Muscle layer of duodenum (tissue), 2 donors: ENCODE data around the gene EFNB2.

Experiments
- H3K27ac ChIP-seq: one replicate; pipeline ENCODE4 v1.7.0; 2013; ENCODE audit warnings: mild to moderate bottlenecking, low read length
- H3K27me3 ChIP-seq: one replicate; pipeline ENCODE4 v1.7.0; 2013; ENCODE audit warnings: low read depth, mild to moderate bottlenecking, control low read depth, low read length
- H3K36me3 ChIP-seq, 2 donors: one replicate each; pipeline ENCODE4 v1.7.0; 2013; ENCODE audit warnings: low read length in 2 of 2, control low read depth in 1 of 2, mild to moderate bottlenecking in 1 of 2; ENCODE audit not compliant: insufficient read depth in 2 of 2, control insufficient read depth in 1 of 2
- H3K4me1 ChIP-seq, 2 donors: one replicate each; pipeline ENCODE4 v1.7.0; 2013; ENCODE audit warnings: low read length in 2 of 2, mild to moderate bottlenecking in 2 of 2, control low read depth in 1 of 2, moderate library complexity in 1 of 2; ENCODE audit not compliant: insufficient read depth in 2 of 2, control insufficient read depth in 1 of 2
- H3K4me3 ChIP-seq, 2 donors: one replicate each; pipeline ENCODE4 v1.7.0; 2013; ENCODE audit warnings: low read length in 2 of 2, low read depth in 1 of 2, mild to moderate bottlenecking in 1 of 2
- H3K9me3 ChIP-seq, 2 donors: one replicate each; pipeline ENCODE4 v1.7.0; 2013; ENCODE audit warnings: low read length in 2 of 2, control low read depth in 1 of 2, mild to moderate bottlenecking in 1 of 2; ENCODE audit not compliant: control insufficient read depth in 1 of 2
- donor health status: healthy.

The EFNB2 gene

GRCh38 chr13:106497079-106497478 lies 38.4 kb downstream of the EFNB2 start:
- H3K27me3 ChIP-seq: no peaks in the 10 kb centered on the region
- H3K9me3 ChIP-seq: no peaks in the 10 kb centered on the region
- peaks cover 11 to 12% of the 10 kb centered on the region in 2 donors for H3K36me3 ChIP-seq
- H3K4me1 ChIP-seq: peaks cover 0 to 15% of the 10 kb centered on the region in 2 donors
- H3K27ac ChIP-seq: no peak overlapping the region
- H3K4me3 ChIP-seq: no peak overlapping the region

GRCh38 chr13:106496072-106496997 lies 39.1 kb downstream of the EFNB2 start:
- Histone ChIP-seq H3K4me1 (peaks cover 0 to 18% of the 10 kb centered on the region in 2 donors), H3K27me3 (no peaks in the 10 kb centered on the region), H3K27ac (peak overlapping the region; percentile 56), H3K36me3 (peaks cover 13 to 15% of the 10 kb centered on the region in 2 donors), H3K4me3 (no peak overlapping the region), H3K9me3 (no peaks in the 10 kb centered on the region)

DNA sequence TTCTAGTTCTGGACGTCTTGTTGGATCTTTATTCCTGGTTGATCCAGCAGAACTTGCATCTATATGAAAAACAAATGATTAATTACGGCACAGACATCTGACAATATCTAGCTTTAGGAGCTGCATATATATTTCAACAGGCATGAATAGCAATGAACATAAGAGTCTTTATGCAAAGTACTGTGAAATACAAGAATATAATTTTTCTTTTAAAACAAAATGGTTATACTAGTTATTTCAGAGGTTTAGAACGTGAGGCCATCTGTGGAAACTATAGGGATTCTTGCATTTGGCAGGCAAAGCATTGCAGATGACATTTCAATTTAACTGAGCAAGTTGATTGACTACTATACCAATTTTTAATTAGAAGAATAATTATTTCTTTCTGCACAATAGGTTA lies 40.5 kb downstream of the EFNB2 start:
- Histone ChIP-seq H3K27ac (no peak overlapping the region), H3K4me1 (peaks cover 0 to 19% of the 10 kb centered on the region in 2 donors), H3K36me3 (peaks cover 13 to 15% of the 10 kb centered on the region in 2 donors), H3K9me3 (no peaks in the 10 kb centered on the region), H3K27me3 (no peaks in the 10 kb centered on the region), H3K4me3 (no peak overlapping the region)

DNA sequence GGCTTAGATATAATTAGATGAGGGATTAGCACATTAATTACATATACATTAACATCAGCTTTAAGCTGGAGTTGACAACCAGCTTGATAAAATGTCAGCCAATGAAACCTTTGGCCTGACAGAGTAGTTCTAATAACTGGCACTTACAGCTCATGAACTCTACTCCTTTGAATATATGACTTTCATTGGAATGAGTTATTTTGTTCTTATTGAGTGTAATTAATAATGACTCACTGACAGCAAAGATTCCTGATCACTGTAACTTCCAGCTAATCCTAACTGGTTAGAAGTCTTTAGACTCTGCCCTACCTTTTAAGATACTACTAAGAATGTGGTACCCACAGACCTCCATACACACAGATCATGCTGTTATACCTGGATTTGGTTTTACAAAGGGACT lies 41.0 kb downstream of the EFNB2 start:
- Histone ChIP-seq H3K4me3 (no peak overlapping the region), H3K27me3 (no peaks in the 10 kb centered on the region), H3K27ac (no peak overlapping the region), H3K36me3 (peaks cover 13 to 15% of the 10 kb centered on the region in 2 donors), H3K4me1 (peaks cover 0 to 20% of the 10 kb centered on the region in 2 donors), H3K9me3 (no peaks in the 10 kb centered on the region)

GRCh38 chr13:106493533-106494220 lies 41.8 kb downstream of the EFNB2 start:
- Histone ChIP-seq H3K4me3 (no peak overlapping the region), H3K4me1 (peaks cover 0 to 15% of the 10 kb centered on the region in 2 donors), H3K27ac (no peak overlapping the region), H3K9me3 (no peaks in the 10 kb centered on the region), H3K27me3 (no peaks in the 10 kb centered on the region), H3K36me3 (peaks cover 13 to 15% of the 10 kb centered on the region in 2 donors)

DNA sequence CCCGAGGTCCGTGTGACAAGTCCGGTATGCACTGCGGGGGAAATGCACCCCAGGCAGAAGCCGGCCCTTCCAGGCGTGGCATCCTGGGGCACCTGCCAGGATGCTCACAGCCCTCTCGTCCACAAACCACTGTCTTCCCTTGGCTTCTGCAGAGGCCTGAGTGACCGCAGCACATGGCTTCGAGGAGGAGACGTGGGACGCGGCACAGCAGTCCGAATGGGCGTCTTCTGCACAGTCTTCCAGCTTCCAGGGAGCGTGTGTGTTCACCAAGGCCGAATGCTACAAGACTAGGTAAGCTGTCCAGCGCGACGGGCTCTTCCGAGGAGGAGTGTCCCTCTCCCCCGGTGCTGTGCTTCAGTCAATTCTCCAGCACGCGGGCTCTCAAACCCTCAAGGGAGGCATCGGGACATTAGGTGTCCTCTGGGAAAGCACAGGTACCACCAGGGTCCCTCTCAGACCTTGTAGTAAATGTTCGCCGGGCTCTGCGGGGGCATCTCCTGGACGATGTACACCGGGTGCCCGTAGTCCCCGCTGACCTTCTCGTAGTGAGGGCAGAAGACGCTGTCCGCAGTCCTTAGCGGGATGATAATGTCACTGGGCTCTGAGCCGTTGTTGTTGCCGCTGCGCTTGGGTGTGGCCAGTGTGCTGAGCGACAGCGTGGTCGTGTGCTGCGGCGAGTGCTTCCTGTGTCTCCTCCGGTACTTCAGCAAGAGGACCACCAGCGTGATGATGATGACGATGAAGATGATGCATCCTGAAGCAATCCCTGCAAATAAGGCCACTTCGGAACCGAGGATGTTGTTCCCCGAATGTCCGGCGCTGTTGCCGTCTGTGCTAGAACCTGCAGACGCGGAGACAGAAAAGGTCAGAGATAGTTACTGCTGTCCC lies 42.6 kb downstream of the EFNB2 start:
- Histone ChIP-seq H3K27ac (no peak overlapping the region), H3K9me3 (no peaks in the 10 kb centered on the region), H3K4me3 (no peak overlapping the region), H3K27me3 (no peaks in the 10 kb centered on the region), H3K4me1 (peaks cover 0 to 13% of the 10 kb centered on the region in 2 donors), H3K36me3 (peaks cover 13 to 15% of the 10 kb centered on the region in 2 donors)

GRCh38 chr13:106491928-106492587 lies 43.4 kb downstream of the EFNB2 start:
- H3K4me1 ChIP-seq: peaks cover 0 to 13% of the 10 kb centered on the region in 2 donors
- H3K27ac ChIP-seq: no peak overlapping the region
- H3K4me3 ChIP-seq: no peak overlapping the region
- H3K27me3 ChIP-seq: no peaks in the 10 kb centered on the region
- H3K9me3 ChIP-seq: no peaks in the 10 kb centered on the region
- peaks cover 13 to 15% of the 10 kb centered on the region in 2 donors for H3K36me3 ChIP-seq

- H3K27me3 ChIP-seq: no peaks in the 10 kb centered on the region
- H3K36me3 ChIP-seq: peaks cover 13 to 15% of the 10 kb centered on the region in 2 donors
- no peak overlapping the region for H3K4me3 ChIP-seq
- no peak overlapping the region for H3K27ac ChIP-seq
- no peaks in the 10 kb centered on the region for H3K9me3 ChIP-seq
- peaks cover 0 to 13% of the 10 kb centered on the region in 2 donors for H3K4me1 ChIP-seq
These were observed 44.0 kb downstream of the EFNB2 start for GRCh38 chr13:106491463-106491862.

DNA sequence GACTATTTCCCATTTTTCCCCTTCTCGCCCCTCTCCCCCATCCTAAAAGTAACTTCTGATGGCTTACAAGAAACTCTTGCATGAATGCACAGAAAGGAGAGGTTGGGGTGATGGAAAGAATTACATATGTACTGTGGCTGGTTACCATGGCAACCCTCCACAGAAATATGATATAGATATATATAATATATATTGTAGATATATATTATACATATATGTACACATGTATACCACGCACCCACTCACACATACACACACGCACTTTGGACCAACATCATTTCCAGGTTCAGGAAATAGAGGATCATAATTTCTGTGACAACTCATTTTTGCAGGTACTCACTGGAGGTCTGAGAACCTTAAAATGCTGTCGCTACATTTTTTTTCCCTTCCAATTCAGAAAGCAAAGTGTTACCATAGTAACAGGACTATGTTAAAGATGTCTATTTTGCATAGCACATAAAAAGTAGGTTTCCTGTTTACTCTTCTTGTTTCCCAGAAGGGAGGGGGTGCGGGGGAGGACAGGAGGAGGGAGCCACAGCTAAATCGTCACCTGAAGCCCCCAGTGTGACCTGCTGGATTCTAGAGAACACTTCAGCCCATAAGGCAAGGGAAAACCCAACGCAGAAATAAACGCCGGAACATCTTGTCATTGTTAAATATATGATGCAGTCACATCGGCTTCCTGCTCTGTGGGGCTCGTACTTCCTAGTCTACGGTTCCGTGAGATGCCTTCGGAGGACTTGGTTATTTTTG lies 44.7 kb downstream of the EFNB2 start:
- Histone ChIP-seq H3K27me3 (no peaks in the 10 kb centered on the region), H3K27ac (no peak overlapping the region), H3K36me3 (peaks cover 13 to 15% of the 10 kb centered on the region in 2 donors), H3K9me3 (no peaks in the 10 kb centered on the region), H3K4me1 (peaks cover 0 to 13% of the 10 kb centered on the region in 2 donors), H3K4me3 (no peak overlapping the region)
